Panc1 (cell line): ENCODE measurements around the gene CEMIP. TPM values are rescaled to one million over a fixed set of nuclear protein-coding genes. Genes with fewer than 3 reads are reported as not detected.

Experiments
- ATAC-seq: fragments of 200-7000 bp; cut with Tn5 transposase; 2 replicates; pipeline ENCODE4 v1.9.1; 2020; ENCODE audit warnings: mild to moderate bottlenecking, moderate library complexity
- BruUV-seq: library from RNA; stranded (reverse); fragments of 400-500 nt; replicated peaks from 2 replicates; lab custom pipeline; 2021; lab: Mats Ljungman, UMichigan
- CTCF ChIA-PET: fragments of 300-600 bp; sonication (Branson Sonifier 250); formaldehyde crosslinking; loops from one replicate; lab custom pipeline; 2022; ENCODE audit warnings: antibody characterized with exemption; lab: Charles Lee
- POLR2A ChIA-PET: fragments of 300-600 bp; sonication (Branson Sonifier 250); formaldehyde crosslinking; loops from one replicate; lab custom pipeline; 2022; ENCODE audit warnings: antibody characterized with exemption; lab: Charles Lee
- DNase-seq: peaks from one replicate; pipeline ENCODE4 v3.0.0-alpha.2; 2010; ENCODE audit warnings: low read depth, low spot score
- H3K27ac ChIP-seq: 2 replicates; pipeline ENCODE4 v1.5.1; 2011; ENCODE audit warnings: mild to moderate bottlenecking, low read length, inconsistent platforms
- H3K27me3 ChIP-seq: fragments of 200-500 bp; sonication (Bioruptor generic); 2 replicates; pipeline ENCODE4 v1.6.0; 2014; ENCODE audit warnings: low read length, inconsistent platforms; ENCODE audit not compliant: control insufficient read depth, insufficient read depth
- H3K36me3 ChIP-seq: fragments of 200-500 bp; sonication (Bioruptor generic); 2 replicates; pipeline ENCODE4 v1.5.1; 2014; ENCODE audit warnings: inconsistent platforms, mild to moderate bottlenecking, low read length, moderate library complexity; ENCODE audit not compliant: control insufficient read depth, insufficient read depth
- H3K4me1 ChIP-seq: 2 replicates; pipeline ENCODE4 v1.5.1; 2011; ENCODE audit warnings: inconsistent platforms, mild to moderate bottlenecking, low read length, moderate library complexity; ENCODE audit not compliant: control insufficient read depth, insufficient read depth
- H3K4me3 ChIP-seq, 2 experiments: 2 replicates each; pipeline ENCODE4 v1.5.1; 2011 to 2012; ENCODE audit warnings: low read depth in 2 of 2, low read length in 2 of 2, mild to moderate bottlenecking in 2 of 2, inconsistent platforms in 1 of 2, moderate library complexity in 1 of 2
- H3K9me3 ChIP-seq: fragments of 200-500 bp; sonication (Bioruptor generic); 2 replicates; pipeline ENCODE4 v1.5.1; 2014; ENCODE audit warnings: low read depth, mild to moderate bottlenecking, inconsistent platforms, low read length, moderate library complexity; ENCODE audit not compliant: control insufficient read depth, insufficient read depth
- CTCF ChIP-seq: fragments of 450-650 bp; IDR thresholded peaks from 2 replicates; pipeline ENCODE4 v1.5.1; 2017; ENCODE audit warnings: mild to moderate bottlenecking
- POLR2AphosphoS5 ChIP-seq: IDR thresholded peaks from 2 replicates; pipeline ENCODE4 v1.6.1; 2012; ENCODE audit warnings: mild to moderate bottlenecking, low read depth, low read length, moderate library complexity
- REST ChIP-seq, 2 experiments: IDR thresholded peaks; 2 replicates each; pipeline ENCODE4 v1.6.1; 2011 to 2012; ENCODE audit warnings: low read depth in 2 of 2, control low read depth in 1 of 2, low read length in 1 of 2, mild to moderate bottlenecking in 1 of 2, moderate library complexity in 1 of 2; ENCODE audit not compliant: insufficient read depth in 1 of 2
- SIN3A ChIP-seq: IDR thresholded peaks from 2 replicates; pipeline ENCODE4 v1.6.1; 2012; ENCODE audit warnings: low read depth, mild to moderate bottlenecking, low read length, moderate library complexity, borderline replicate concordance; ENCODE audit not compliant: insufficient read depth
- TCF7L2 ChIP-seq: IDR thresholded peaks from 2 replicates; pipeline ENCODE4 v1.6.1; 2011; ENCODE audit warnings: mild to moderate bottlenecking, low read depth, low read length, inconsistent platforms
- in situ Hi-C: cut with HindIII; loops from 2 replicates; pipeline ENCODE4 v1.10.0; 2016; ENCODE audit warnings: low sequenced_read_pairs, low pct_unique_long_range_greater_than_20kb
- intact Hi-C: fragments of 100-400 bp; cut with micrococcal nuclease; formaldehyde crosslinking; loops from one replicate; pipeline ENCODE4 v1.10.0; 2022; ENCODE audit not compliant: unreplicated experiment
- total RNA-seq: library from RNA; stranded (reverse); gene quantifications from one replicate; pipeline ENCODE4 v1.2.1, GENCODE V29; 2021; ENCODE audit not compliant: unreplicated experiment

The CEMIP gene
- total RNA-seq, 1 experiment from 2014 or later = 0.46 TPM

DNA sequence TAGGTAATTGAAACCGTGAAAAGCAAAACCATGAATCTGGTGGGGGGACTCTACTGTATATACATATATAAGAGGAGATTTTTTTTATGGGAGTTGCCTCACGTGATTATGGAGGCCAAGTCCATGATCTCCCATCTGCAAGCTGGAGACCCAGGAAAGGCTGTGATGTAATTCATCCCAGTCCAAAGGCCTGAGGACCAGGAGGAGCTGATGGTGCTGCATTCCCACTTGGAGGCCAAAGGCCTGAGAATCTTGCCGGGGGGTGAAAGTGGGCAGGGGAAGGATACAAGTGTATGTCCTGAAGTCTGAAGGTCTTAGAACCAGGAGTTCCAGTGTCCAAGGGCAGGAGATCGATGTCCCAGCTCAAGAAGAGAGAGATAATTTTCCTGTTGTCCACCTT is 37.1 kb upstream of the CEMIP start:
- BruUV-seq = no TSS peak
- in situ Hi-C loops = no loop called here
- no peaks in the 10 kb centered on the region for H3K27me3 ChIP-seq
- H3K4me3 ChIP-seq = no peak overlapping the region
- TF ChIP-seq TCF7L2 = no peak
- no peak for TF ChIP-seq REST (IDR thresholded peaks at IDR 0.05; ENCODE audit: insufficient read depth in 1 of 2, low read depth in 2 of 2, low read length in 1 of 2)
- TF ChIP-seq POLR2AphosphoS5 = no peak
- TF ChIP-seq CTCF = no peak
- no peak for TF ChIP-seq SIN3A
- no peak for DNase-seq
- peak overlapping the region; percentile 8; the same call in 1 of the 2 replicates for H3K27ac ChIP-seq
- POLR2A ChIA-PET = no interaction called here
- intact Hi-C loops = no loop called here
- H3K9me3 ChIP-seq = no peaks in the 10 kb centered on the region; the same call in 1 of the 2 replicates
- ATAC-seq = no peak
- CTCF ChIA-PET = interaction anchor here (0.6 to 0.7 kb wide), 2 partner anchors 174 to 259 kb away, joined by 3 read pairs; no protein-coding TSS in a partner anchor
- H3K36me3 ChIP-seq = no peaks in the 10 kb centered on the region
- peaks cover 24% of the 10 kb centered on the region for H3K4me1 ChIP-seq

DNA sequence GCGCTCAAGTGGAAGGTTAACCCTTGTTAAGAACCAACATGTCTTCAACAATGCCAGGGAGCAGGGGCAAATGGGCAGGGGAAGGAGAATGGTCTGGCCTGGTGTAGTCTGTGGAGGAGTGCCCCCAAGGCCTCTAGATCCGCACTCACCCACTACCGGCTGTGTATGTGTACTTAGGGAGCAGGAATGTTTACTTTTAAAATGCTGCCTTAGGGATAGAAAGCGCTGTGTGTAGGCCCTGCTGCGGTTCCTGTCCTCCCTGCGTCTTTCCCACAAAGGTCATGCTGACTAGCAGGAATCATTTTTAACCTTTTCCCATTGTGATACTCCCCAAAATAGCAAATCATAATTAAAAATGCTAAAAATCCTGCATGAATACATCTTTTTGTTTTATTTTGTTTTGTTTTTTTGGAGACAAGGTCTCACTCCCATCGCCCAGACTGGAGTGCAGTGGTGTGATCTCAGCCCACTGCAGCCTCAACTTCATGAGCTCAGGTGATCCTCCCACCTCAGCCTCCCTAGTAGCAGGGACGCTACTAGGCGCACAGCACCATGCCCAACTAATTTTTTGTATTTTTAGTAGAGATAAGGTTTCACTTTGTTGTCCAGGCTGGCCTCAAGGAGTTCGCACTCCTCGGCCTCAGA is 35.9 kb upstream of the CEMIP start:
- H3K4me3 ChIP-seq = no peak overlapping the region
- TF ChIP-seq POLR2AphosphoS5 (peak; percentile 40; the same call in 1 of the 2 replicates), SIN3A (no peak)
- CTCF ChIA-PET = no interaction called here
- H3K9me3 ChIP-seq = no peaks in the 10 kb centered on the region; the same call in 1 of the 2 replicates
- peak overlapping the region; percentile 73; the same call in 1 of the 2 replicates for H3K27ac ChIP-seq
- ATAC-seq (peak; percentile 97), DNase-seq (no peak)
- in situ Hi-C loops (no loop called here), intact Hi-C loops (no loop called here)
- POLR2A ChIA-PET = no interaction called here
- H3K27me3 ChIP-seq = no peaks in the 10 kb centered on the region
- H3K36me3 ChIP-seq = no peaks in the 10 kb centered on the region
- no TSS peak for BruUV-seq
- H3K4me1 ChIP-seq = peaks cover 24% of the 10 kb centered on the region

DNA sequence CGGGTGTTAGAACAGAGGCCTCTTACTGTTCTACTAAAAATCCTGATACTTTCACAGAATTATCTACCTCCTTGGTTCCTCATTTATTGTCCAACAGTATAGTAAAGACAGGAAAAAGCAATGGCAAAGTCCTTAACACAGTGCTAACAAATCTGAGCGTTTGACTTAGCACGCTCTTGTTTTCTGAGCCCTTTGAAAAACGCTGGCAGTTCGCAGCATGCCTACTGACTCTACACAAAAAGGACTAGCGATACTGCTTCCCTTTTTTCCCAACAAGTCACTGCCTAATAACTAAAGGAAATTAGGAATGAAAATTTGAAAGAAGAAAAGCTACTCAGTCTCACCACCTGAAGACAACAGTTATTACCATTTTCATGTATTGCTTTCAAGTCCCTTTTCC is 34.8 kb upstream of the CEMIP start:
- no peaks in the 10 kb centered on the region for H3K27me3 ChIP-seq
- TF ChIP-seq TCF7L2 (no peak), POLR2AphosphoS5 (no peak), SIN3A (no peak), CTCF (no peak), REST (IDR thresholded peaks at IDR 0.05; ENCODE audit: insufficient read depth in 1 of 2, low read depth in 2 of 2, low read length in 1 of 2) (no peak)
- BruUV-seq = no TSS peak
- in situ Hi-C loops (no loop called here), intact Hi-C loops (no loop called here)
- no peak for DNase-seq
- H3K36me3 ChIP-seq = no peaks in the 10 kb centered on the region
- H3K27ac ChIP-seq = peak overlapping the region; percentile 73
- peaks cover 24% of the 10 kb centered on the region for H3K4me1 ChIP-seq
- H3K4me3 ChIP-seq = no peak overlapping the region
- CTCF ChIA-PET = no interaction called here
- H3K9me3 ChIP-seq = no peaks in the 10 kb centered on the region; the same call in 1 of the 2 replicates
- POLR2A ChIA-PET = no interaction called here
- ATAC-seq = no peak
